K562 (cell line): ENCODE data around the gene FLOT2. TPM values are rescaled to one million over a fixed set of nuclear protein-coding genes. Genes with fewer than 3 reads are reported as not detected.

Source experiments
- ATAC-seq: fragments of 200-7000 bp; cut with Tn5 transposase; 3 replicates; pipeline ENCODE4 v1.9.1; 2020; ENCODE audit warnings: moderate library complexity
- BruUV-seq: library from RNA; stranded (reverse); fragments of 400-500 nt; replicated peaks from 2 replicates; lab custom pipeline; 2021; lab: Mats Ljungman, UMichigan
- CTCF ChIA-PET: fragments of 300-600 bp; formaldehyde crosslinking; extraction: SDS; loops from one replicate; lab custom pipeline; 2021; ENCODE audit warnings: low intra/inter-chr PET ratio; lab: Yijun Ruan, JAX
- POLR2A ChIA-PET: fragments of 300-600, 350-650 bp; sonication (Branson Sonifier 250); formaldehyde crosslinking; extraction: SDS; loops from one replicate; lab custom pipeline; 2021; ENCODE audit warnings: antibody characterized with exemption, inconsistent platforms; lab: Yijun Ruan, JAX
- DNase-seq, 4 experiments: peaks; one replicate each; pipeline versions ENCODE4 v3.0.0 to v3.0.0-alpha.2; 2011 to 2018; ENCODE audit warnings: low spot score in 3 of 4, mixed read lengths in 3 of 4; ENCODE audit errors: extremely low read depth in 1 of 4
- FAIRE-seq: peaks from 2 replicates; lab custom pipeline; 2011; peaks lifted over from hg19 to GRCh38; lab: Jason Lieb, UNC
- H2AFZ ChIP-seq: 2 replicates; pipeline ENCODE4 v1.6.0; 2011; ENCODE audit warnings: low read depth, low read length, control low read depth, inconsistent platforms
- H3K27ac ChIP-seq: fragments of 200-600 bp; 3 replicates; pipeline ENCODE4 v1.8.0; 2011; ENCODE audit warnings: low read depth, mild to moderate bottlenecking, control low read depth, inconsistent platforms, low read length, moderate library complexity, mixed read lengths; ENCODE audit errors: extremely low read depth
- H3K27me3 ChIP-seq, 2 experiments: fragments of 300-600 bp in 1 of 2; 2 replicates in 1 of 2; 3 replicates in 1 of 2; pipeline versions ENCODE4 v1.6.0 to v1.8.0; 2011; ENCODE audit warnings: inconsistent platforms in 2 of 2, low read length in 2 of 2, mild to moderate bottlenecking in 1 of 2, mixed read lengths in 1 of 2, moderate library complexity in 1 of 2; ENCODE audit not compliant: control insufficient read depth in 2 of 2, insufficient read depth in 2 of 2
- H3K36me3 ChIP-seq: fragments of 300-600 bp; 3 replicates; pipeline ENCODE4 v1.8.0; 2011; ENCODE audit warnings: mild to moderate bottlenecking, low read length, inconsistent platforms; ENCODE audit not compliant: control insufficient read depth, insufficient read depth
- H3K4me1 ChIP-seq, 2 experiments: fragments of 200-600 bp in 1 of 2; replicated peaks in 1 of 2; 2 replicates in 1 of 2; 3 replicates in 1 of 2; pipeline versions ENCODE4 v1.5.1 to v1.8.0; 2011; ENCODE audit warnings: inconsistent platforms in 2 of 2, low read length in 2 of 2, mild to moderate bottlenecking in 1 of 2, mixed read lengths in 1 of 2, moderate library complexity in 1 of 2; ENCODE audit not compliant: control insufficient read depth in 2 of 2, insufficient read depth in 2 of 2
- H3K4me2 ChIP-seq: 2 replicates; pipeline ENCODE4 v1.6.1; 2011; ENCODE audit warnings: low read length, control low read depth, inconsistent platforms, mixed read lengths; ENCODE audit not compliant: insufficient read depth
- H3K4me3 ChIP-seq: fragments of 200-600 bp; sonication (generic), shearing (Covaris generic); 2 replicates; pipeline ENCODE4 v1.5.1; 2016; ENCODE audit warnings: control low read depth, inconsistent platforms
- H3K79me2 ChIP-seq: fragments of 200-600 bp; 3 replicates; pipeline ENCODE4 v1.8.0; 2011; ENCODE audit warnings: low read length, inconsistent platforms; ENCODE audit not compliant: control insufficient read depth, insufficient read depth
- H3K9ac ChIP-seq, 2 experiments: 2 replicates each; pipeline versions ENCODE4 v1.6.0 to v1.6.1; 2011; ENCODE audit warnings: low read depth in 2 of 2, low read length in 2 of 2, control low read depth in 1 of 2, inconsistent platforms in 1 of 2, mild to moderate bottlenecking in 1 of 2, mixed read lengths in 1 of 2; ENCODE audit not compliant: insufficient read depth in 1 of 2
- H3K9me1 ChIP-seq: one replicate; pipeline ENCODE4 v1.6.0; 2011; ENCODE audit warnings: inconsistent platforms, mild to moderate bottlenecking, low read length, moderate library complexity; ENCODE audit not compliant: control insufficient read depth, insufficient read depth
- H3K9me3 ChIP-seq: replicated peaks from 2 replicates; pipeline ENCODE4 v1.5.1; 2011; ENCODE audit warnings: low read depth, low read length, inconsistent platforms; ENCODE audit not compliant: control insufficient read depth, insufficient read depth
- H4K20me1 ChIP-seq: replicated peaks from 2 replicates; pipeline ENCODE4 v1.6.1; 2011; ENCODE audit warnings: low read length, inconsistent platforms, mixed read lengths; ENCODE audit not compliant: control insufficient read depth, insufficient read depth
- ATF7 ChIP-seq: fragments of 450-650 bp; IDR thresholded peaks from 2 replicates; pipeline ENCODE4 v1.7.1; 2014; ENCODE audit warnings: mild to moderate bottlenecking, moderate library complexity
- HDGF ChIP-seq: fragments of 450-650 bp; IDR thresholded peaks from 2 replicates; pipeline ENCODE4 v1.6.1; 2016
- POLR2G ChIP-seq: fragments of 200-400 bp; formaldehyde crosslinking; IDR thresholded peaks from 2 replicates; pipeline ENCODE4 v1.6.1; 2017; ENCODE audit warnings: low read depth, mild to moderate bottlenecking, antibody characterized with exemption, low read length, moderate library complexity
- RBFOX2 ChIP-seq: fragments of 200-400 bp; formaldehyde crosslinking; IDR thresholded peaks from 2 replicates; pipeline ENCODE4 v1.6.1; 2017; ENCODE audit warnings: low read depth, mild to moderate bottlenecking, low read length, moderate library complexity
- TOE1 ChIP-seq, 2 experiments: fragments of 450-650 bp in 1 of 2; sonication (generic) in 1 of 2; formaldehyde crosslinking in 1 of 2; IDR thresholded peaks; 2 replicates each; pipeline versions ENCODE4 v1.7.1 to v1.8.0; 2016 to 2022; ENCODE audit warnings: borderline replicate concordance in 2 of 2, mild to moderate bottlenecking in 2 of 2, antibody characterized with exemption in 1 of 2, inconsistent platforms in 1 of 2, low read depth in 1 of 2, missing genetic modification reagents in 1 of 2, moderate library complexity in 1 of 2
- WGBS: fragments of 100-300 bp; shearing (Covaris generic); methylation state at CpG from one replicate; pipeline ENCODE4 v1.1.6; 2016; ENCODE audit warnings: low coverage, mixed read lengths; ENCODE audit not compliant: insufficient coverage; ENCODE audit errors: missing lambda C conversion rate; 5-methylcytosine and 5-hydroxymethylcytosine counted together
- in situ Hi-C: fragments of 300-500 bp; cut with MboI; formaldehyde crosslinking; loops from 4 replicates; pipeline ENCODE4 v1.15.0; 2018; ENCODE audit warnings: inconsistent platforms, mixed read lengths
- intact Hi-C: fragments of 100-400 bp; cut with micrococcal nuclease; formaldehyde crosslinking; loops from 2 replicates; pipeline ENCODE4 v1.14.2; 2022
- polyA plus RNA-seq, 8 experiments: library from polyadenylated mRNA; depleted of rRNA in 4 of 8; stranded (reverse) in 5 of 8; unstranded in 3 of 8; fragments of >200 nt; fragmentation: Nextera tagmentation in 2 of 8; fragmentation: Illumina TruSeq in 1 of 8; extraction: Ambion mirVana in 2 of 8; extraction: Trizol in 1 of 8; gene quantifications; 2 replicates each; pipeline versions ENCODE4 v1.2.1 to v1.2.3, GENCODE V29; 2011 to 2014; ENCODE audit warnings: inconsistent platforms in 1 of 8, missing spikeins in 1 of 8
- total RNA-seq, 7 experiments: library from RNA; depleted of rRNA in 6 of 7; stranded (reverse); fragments of >200 nt in 6 of 7; fragmentation: Illumina TruSeq in 2 of 7; extraction: Trizol in 2 of 7; gene quantifications; 2 replicates each; pipeline versions ENCODE4 v1.2.1 to v1.2.3, GENCODE V29; 2011 to 2021; ENCODE audit warnings: low replicate concordance in 1 of 7
- TF ChIP-seq, protein P1 (sequence below), 2 experiments: fragments of 450-650 bp; IDR thresholded peaks; 2 replicates each; pipeline ENCODE4 v1.6.1; 2016
- TF ChIP-seq, protein P2 (sequence below), 2 experiments: fragments of 450-650 bp in 1 of 2; sonication (generic) in 1 of 2; formaldehyde crosslinking in 1 of 2; IDR thresholded peaks in 1 of 2; conservative IDR thresholded peaks in 1 of 2; 2 replicates each; pipeline versions ENCODE4 v1.6.1 to v1.8.1; 2016 to 2023; ENCODE audit warnings: mild to moderate bottlenecking in 2 of 2, moderate library complexity in 2 of 2, inconsistent platforms in 1 of 2, missing genetic modification reagents in 1 of 2
- TF ChIP-seq, protein P3 (sequence below): sonication (generic); formaldehyde crosslinking; IDR thresholded peaks from 2 replicates; pipeline ENCODE4 v1.8.0; 2022; ENCODE audit warnings: mild to moderate bottlenecking, missing genetic modification reagents

Gene FLOT2
- total and polyA plus RNA-seq, 9 of the 15 experiments (the other 6 are each of a cell fraction or from before 2014, with no cell fraction given) = 17.5 to 138 (median 41.7) TPM

DNA sequence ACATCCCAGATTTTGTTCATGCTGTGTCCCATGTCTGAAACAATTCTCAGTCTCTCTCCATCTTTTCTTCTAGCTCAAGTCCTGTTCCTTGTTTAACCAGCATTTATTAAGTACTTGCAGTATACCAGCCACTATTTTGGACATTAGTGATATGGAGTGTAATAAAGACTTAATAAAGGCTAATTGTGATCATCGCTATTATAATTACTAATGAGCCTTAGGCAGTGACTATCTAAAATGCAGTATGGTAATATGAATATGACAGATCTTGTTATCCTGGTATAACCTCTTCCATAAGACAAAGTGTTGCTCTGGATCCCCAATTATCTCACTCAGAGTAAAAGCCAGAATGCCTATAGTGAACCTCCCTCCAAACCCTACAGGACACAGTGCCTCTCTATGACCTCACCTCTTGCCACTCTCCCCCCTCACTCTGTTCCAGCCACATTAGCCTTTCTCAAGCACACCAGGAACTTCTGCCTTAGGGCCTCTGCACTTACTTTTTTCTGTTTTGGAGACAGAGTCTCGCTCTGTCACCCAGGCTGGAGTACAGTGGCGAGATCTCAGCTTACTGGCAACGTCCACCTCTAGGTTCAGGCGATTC is 1.8 kb upstream of the FLOT2 start (continued):
- TF ChIP-seq, protein P1, sequence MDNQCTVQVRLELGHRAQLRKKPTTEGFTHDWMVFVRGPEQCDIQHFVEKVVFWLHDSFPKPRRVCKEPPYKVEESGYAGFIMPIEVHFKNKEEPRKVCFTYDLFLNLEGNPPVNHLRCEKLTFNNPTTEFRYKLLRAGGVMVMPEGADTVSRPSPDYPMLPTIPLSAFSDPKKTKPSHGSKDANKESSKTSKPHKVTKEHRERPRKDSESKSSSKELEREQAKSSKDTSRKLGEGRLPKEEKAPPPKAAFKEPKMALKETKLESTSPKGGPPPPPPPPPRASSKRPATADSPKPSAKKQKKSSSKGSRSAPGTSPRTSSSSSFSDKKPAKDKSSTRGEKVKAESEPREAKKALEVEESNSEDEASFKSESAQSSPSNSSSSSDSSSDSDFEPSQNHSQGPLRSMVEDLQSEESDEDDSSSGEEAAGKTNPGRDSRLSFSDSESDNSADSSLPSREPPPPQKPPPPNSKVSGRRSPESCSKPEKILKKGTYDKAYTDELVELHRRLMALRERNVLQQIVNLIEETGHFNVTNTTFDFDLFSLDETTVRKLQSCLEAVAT (IDR thresholded peaks at IDR 0.05) = no peak
- TF ChIP-seq HDGF (0 out of 2 replicates have a peak, but pooled peaks have one; percentile 46), TOE1 (IDR thresholded peaks at IDR 0.05; ENCODE audit: borderline replicate concordance) (0 out of 2 replicates have a peak, but pooled peaks have one; percentile 35), TOE1 (CRISPR knock-in tag; IDR thresholded peaks at IDR 0.05; ENCODE audit: borderline replicate concordance, low read depth) (no peak), ATF7 (peak; percentile 32; the same call in 1 of the 2 replicates)
- TF ChIP-seq, protein P2, sequence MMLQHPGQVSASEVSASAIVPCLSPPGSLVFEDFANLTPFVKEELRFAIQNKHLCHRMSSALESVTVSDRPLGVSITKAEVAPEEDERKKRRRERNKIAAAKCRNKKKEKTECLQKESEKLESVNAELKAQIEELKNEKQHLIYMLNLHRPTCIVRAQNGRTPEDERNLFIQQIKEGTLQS (IDR thresholded peaks at IDR 0.05) = peak; percentile 39; the same call in 1 of the 2 replicates
- TF ChIP-seq, protein P2 (CRISPR knock-in tag; conservative IDR thresholded peaks at IDR 0.05) = no peak

DNA sequence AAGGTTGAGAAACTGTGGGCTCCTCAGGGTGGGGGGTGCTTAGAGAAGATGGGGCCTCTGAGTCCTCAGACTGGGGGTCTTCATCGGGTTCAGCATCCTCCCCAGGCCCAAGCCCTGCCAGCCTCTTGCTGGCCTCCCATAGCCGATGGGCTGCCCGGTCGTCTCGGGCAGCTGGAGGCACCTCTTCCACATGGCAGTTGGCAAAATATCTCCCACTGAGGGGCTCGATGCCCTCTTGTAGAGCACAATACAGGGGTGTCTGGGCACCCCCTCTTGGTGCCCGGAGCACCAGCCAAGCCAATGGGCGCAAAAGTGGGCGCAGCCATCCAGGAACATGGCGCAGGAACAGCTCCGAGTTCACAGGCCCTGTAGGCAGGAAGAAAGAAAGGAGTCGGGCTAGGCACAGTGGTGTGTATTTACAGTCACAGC is 1.0 kb upstream of the FLOT2 start:
- intact Hi-C loops = loop anchor here (5.0 kb wide), 1 partner anchor 251 kb away; the partner anchor contains the start of gene BLTP2
- CTCF ChIA-PET = no interaction called here
- Histone ChIP-seq H3K36me3 (peaks cover 38% of the 10 kb centered on the region), H3K9ac (peak overlapping the region; percentile 86 to 91), H3K9me3 (no peaks in the 10 kb centered on the region), H4K20me1 (no peaks in the 10 kb centered on the region), H3K27ac (peak overlapping the region; percentile 91; the same call in 2 of the 3 replicates), H3K4me3 (no peak overlapping the region), H3K9me1 (no peaks in the 10 kb centered on the region), H2AFZ (no peak overlapping the region), H3K4me1 (peaks cover 44 to 55% of the 10 kb centered on the region in 2 experiments), H3K4me2 (peak overlapping the region; percentile 89), H3K79me2 (peaks cover 77% of the 10 kb centered on the region), H3K27me3 (no peaks in the 10 kb centered on the region)
- no TSS peak for BruUV-seq
- POLR2A ChIA-PET = interaction anchor here (0.6 to 2.8 kb wide), 28 partner anchors 8 to 321 kb away, joined by 3 to 15 read pairs (median 4); partner anchors contain the start of genes ALDOC, BLTP2 and RPL23A
- DNase-seq = no peak
- ATAC-seq = no peak
- in situ Hi-C loops = loop anchor here (5.0 kb wide), 1 partner anchor 131 kb away; no protein-coding TSS in a partner anchor
- TF ChIP-seq POLR2G (peak; percentile 37; the same call in 1 of the 2 replicates), RBFOX2 (peak; percentile 34; the same call in 1 of the 2 replicates)
- TF ChIP-seq, protein P3, sequence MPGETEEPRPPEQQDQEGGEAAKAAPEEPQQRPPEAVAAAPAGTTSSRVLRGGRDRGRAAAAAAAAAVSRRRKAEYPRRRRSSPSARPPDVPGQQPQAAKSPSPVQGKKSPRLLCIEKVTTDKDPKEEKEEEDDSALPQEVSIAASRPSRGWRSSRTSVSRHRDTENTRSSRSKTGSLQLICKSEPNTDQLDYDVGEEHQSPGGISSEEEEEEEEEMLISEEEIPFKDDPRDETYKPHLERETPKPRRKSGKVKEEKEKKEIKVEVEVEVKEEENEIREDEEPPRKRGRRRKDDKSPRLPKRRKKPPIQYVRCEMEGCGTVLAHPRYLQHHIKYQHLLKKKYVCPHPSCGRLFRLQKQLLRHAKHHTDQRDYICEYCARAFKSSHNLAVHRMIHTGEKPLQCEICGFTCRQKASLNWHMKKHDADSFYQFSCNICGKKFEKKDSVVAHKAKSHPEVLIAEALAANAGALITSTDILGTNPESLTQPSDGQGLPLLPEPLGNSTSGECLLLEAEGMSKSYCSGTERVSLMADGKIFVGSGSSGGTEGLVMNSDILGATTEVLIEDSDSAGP (CRISPR knock-in tag) = no peak
- no peak for FAIRE-seq
- WGBS = 83% methylated on average over 12 of the region's 12 CpGs
